Measurements from ENCODE around the gene ADD1. TPM values are rescaled to one million over a fixed set of nuclear protein-coding genes. Genes with fewer than 3 reads are reported as not detected.
"Not testable (repeated sequence)": the region's sequence is repeated elsewhere in the genome, so short reads cannot be mapped to it uniquely, and the experiment has no call there.

Gene ADD1
- polyA plus RNA-seq, 1 donor, result 290 TPM

DNA sequence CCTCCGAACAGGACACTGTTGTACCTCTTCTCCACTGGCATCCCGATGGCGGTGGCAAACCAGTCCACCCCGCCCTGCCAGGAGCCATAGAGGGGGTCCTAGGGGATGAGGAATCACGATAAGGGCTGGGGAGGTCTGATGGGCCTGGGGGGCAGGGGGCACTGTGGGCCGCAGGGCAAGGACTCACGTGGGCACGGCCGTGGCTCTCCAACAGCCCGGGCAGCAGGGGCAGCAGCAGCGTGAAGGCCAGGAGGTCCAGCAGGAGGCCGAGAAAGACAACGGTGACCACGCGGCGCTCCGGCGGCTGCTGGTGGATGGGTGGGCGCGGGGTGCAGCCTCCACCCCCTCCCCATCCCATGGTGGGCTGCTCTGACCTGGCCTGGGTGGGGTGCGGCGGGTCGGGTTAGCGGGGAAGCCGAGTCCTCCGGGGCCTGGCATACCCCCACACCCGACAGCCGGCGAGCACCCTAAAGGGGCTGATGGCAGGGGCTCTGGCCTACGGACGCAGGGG is 90.0 kb downstream of the ADD1 start:
- no peak for DNase-seq

DNA sequence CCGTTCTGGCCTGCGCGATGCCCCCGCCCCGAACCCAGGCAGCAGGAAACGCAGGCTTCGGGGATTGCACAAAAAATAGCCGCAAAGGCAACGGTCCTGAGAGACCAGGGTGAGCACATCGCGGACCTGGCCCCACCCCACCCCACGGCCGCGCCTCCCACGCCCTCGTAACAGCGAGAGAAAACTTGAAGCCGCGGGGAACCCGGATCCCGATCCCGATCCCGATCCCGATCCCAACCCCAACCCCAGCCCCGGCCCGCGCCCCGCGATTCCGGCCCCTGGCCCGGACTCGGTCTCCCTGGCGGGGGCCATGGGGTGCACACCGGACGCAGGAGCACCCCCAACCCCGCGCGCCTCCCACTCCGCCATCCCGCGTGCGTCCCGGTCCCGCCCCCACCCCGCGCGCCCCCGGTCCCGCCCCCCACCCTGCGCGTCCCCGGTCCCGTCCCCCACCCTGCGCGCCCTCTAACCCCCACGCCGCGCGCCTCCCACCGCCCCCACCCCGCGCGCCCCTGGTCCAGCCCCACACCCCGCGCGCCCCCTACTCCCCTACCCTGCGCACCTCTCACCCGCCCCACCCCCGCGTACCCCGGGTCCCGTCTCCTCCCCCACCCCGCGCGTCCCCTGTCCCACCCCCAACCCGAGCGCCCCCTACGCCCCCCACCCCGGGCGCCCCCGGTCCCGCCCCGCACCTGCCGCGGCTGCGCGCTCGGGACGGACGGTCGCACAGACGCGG is 90.6 kb downstream of the ADD1 start:
- no peak for DNase-seq

DNA sequence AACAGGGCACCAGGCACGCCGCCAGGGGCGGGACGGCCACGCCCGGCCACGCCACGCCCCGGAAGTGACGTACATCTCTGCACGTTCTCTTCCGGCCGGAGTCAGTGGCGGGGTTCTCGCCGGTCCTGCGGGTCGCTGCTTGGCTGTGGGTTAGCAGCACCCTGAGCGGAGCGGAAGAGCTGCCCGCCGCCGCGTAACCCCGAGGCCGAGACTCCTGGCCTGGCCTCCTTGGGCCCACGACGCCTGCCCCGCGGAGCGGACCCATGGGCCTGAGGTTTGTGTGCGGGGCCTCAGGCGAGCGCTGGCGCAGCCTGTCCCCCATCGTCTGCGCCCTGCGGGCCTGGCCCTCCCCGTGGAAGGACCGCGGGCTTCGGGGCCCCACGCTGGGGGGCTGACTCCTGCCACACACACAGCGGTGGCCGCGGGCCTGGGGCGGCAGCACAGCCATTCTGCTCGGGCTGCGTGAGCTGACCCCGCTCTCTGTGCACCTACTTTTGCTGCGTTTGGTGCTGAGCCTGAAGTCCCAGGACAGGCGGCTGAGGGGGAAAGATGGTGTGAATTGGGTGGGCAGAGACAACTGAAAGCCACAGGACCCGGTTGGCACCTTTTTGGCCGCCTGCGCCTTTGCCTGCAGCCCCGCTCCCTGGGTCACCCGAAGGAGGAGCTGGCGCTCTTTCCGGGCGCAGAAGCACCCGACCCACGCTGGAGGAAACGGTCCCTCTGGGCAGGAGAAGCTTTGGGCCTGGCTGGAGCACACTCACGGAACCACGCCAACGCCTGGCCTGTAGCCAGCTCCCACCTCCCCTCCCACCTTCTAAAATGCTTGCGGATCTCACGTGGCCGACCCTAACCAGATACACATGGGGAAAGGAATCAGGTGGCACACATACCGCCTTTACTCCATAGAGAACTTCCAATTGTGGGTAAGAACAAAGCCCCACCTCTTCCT is 91.4 kb downstream of the ADD1 start:
- peak; percentile 89 for DNase-seq

DNA sequence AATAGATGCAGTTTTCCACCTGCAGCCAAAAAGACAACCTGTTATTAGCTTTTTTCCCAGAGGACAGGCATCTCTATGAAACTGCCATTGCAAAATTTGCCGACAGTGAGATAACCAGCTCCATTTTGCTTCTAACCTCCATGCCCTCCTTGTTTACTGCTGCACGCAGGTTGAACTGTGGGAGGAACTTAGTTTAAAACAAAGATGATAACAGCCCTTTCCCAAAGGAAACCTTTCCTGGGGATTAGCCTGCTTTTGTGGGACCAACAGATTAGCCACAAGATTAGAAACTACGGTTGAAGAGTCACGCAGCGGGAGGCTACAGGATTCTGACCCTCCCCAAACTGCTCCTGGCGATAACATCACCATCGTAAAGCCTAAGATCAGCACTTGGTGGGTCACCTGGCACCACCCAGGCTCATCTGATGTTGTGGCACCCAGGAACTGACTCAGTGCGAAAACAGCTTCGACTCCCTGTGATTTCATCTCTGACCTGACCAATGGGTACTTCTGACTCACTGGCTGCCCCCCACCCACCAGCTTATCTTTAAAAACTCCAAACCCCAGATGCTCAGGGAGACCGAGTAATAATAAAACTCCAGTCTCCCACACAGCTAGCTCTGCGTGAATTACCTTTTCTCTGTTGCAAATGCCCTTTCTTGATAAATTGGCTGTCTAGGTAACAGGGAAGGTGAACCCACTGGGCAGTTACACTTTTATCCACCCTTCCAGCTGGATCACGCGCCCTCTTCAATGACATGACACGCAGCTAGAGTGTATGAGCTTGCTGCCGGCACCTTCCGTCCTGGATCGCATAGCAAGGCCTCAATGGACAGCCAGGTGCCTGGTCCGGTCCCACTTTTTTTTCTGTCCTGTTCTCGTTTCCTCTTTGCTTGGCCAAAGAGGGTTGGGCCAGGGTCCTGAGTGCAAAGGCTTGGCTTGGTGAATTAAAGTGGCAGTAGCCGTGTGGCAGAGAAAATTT is 92.4 kb downstream of the ADD1 start:
- DNase-seq, result no peak

DNA sequence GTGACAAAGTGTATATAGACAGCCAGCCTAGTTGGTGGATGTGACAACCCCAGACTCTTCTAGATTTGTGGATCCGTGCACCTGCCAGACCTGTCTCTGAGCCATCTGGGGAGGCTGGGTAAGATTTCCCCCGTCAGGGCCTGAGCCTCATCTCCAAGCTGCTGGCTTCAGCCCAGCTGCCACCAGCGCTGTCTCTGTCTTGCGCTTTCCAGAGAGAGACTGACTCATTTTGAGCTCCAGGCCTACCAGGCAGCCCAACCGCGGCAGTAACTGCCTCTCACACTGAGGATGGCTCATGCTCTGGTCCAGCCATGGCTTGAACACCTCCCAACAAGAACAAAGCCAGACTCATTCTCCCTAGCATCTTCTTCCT is 93.1 kb downstream of the ADD1 start:
- no peak for DNase-seq

DNA sequence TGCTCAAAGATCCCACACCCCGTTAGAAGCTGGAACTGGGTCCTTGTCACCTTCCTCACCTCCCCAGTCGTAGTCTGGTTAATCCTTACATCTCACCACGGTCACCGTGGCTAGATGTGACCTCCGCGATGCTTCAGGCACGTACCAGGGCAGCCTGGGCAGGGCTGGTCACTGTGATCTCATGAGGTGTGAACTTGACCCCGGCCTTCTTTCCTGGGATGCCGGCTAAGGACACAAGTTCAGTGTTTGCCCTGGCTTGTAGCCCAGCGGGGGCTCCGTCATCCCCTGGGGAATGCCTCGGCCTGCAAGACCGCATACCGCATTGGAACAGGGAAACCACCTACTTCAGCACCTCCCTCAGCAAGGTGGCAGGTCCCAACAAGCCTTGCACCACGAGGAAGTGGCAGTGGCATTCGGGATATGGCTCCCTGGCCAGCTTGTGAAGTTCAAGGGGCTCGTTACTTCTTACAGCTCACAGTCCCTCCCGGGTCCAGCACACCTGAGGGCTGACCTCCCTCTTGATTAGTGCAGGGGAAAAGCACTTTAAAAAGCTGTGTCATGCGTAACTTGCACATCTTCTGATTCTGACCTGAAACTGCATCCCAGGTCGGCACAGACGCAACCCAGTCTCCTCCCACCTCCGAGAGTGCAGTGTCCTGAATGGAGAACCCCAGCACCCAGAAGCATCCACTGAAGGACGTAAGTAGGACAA is 93.7 kb downstream of the ADD1 start:
- no peak for DNase-seq

DNA sequence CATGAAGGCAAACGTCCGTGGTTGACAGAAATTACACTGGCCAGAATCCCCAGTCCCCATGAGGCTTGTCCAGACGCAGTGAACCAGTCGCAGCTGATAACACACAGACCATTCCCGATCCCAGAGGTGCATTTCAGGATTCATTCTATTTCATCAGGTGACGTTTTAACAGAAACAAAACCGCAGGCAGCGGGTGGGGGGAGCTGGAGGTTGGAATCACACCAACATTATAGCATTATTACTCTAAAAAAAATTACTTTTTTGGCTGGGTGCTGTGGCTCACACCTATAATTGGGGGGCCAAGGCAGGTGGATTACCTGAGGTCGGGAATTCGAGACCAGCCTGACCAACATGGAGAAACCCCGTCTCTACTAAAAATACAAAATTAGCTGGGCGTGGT is 94.3 kb downstream of the ADD1 start:
- DNase-seq, result no peak

DNA sequence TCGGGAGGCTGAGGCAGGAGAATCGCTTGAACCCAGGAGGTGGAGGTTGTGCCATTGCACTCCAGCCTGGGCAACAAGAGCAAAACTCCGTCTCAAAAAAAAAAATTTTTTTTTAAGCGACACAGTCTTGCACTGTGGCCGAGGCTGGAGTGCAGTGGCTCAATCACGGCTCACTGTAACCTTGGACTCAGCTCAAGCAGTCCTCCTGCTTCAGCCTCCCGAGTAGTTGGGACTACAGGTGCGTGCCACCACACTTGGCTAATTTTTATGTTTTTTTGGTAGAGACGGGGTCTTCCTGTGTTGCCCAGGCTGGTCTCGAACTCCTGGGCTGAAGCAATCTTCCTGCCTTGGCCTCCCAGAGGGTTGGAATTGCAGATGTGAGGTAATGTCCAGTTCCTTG is 94.8 kb downstream of the ADD1 start:
- not testable (repeated sequence) for DNase-seq

DNA sequence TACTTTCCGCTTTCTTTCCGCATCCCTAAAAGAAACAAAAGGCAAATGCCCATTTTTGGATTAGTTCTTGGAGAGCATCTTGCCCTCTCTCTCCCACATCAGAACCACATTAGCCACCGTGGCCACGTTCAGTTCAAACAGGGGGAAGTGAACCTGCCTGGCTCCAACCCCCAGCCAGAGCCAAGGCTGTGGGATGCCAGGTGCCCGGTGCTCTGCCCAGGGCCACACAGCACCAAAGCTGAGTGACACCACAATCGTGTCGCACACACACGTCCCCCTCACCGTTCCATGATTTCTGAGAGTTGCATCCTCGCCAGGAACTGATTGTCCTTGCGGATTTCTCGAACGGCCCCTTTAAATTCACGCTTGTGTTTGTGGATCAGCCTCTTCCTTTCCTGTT is 95.3 kb downstream of the ADD1 start:
- DNase-seq, result no peak

DNA sequence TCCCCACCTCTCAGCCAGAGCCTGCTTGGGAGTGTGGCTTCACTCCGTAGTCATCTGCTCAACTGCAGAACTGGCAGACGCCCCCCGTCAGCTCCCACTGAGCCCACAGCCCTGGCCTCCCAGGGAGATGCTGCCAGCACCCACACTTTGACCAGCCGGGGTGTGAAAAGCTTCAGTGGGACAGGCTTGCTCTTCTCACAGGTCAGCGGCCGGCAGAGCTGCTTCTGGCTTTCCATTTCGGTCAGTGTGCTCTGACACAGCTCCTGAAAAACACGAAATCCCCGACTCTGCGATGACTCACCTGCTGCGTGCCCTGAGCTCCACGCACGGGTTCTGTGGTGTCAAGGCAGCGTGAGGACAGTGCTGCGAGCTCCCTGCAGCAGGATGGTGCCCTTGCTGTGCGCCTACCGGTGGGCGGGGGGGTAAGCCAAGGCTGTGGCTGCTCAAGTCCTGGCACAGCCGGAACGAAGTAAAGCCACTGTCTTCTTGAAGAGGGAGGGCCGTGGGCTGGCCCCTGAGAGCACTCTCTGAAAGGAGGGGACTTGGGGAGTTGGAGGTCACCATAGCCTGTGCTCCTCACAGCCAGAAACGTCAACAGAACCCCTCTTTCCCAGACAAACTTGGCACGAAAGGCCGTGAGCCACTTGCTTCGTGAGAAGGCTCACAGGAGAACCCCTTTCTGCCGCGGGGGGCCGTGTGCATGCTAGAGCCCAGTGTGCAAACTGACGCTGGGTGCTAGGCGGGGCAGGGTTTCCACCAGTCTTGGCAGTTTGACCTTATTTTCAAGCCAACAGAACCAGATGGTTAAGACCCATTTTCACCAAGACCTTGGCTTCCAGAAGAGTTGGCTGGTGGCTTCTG is 96.0 kb downstream of the ADD1 start:
- DNase-seq, result no peak

DNA sequence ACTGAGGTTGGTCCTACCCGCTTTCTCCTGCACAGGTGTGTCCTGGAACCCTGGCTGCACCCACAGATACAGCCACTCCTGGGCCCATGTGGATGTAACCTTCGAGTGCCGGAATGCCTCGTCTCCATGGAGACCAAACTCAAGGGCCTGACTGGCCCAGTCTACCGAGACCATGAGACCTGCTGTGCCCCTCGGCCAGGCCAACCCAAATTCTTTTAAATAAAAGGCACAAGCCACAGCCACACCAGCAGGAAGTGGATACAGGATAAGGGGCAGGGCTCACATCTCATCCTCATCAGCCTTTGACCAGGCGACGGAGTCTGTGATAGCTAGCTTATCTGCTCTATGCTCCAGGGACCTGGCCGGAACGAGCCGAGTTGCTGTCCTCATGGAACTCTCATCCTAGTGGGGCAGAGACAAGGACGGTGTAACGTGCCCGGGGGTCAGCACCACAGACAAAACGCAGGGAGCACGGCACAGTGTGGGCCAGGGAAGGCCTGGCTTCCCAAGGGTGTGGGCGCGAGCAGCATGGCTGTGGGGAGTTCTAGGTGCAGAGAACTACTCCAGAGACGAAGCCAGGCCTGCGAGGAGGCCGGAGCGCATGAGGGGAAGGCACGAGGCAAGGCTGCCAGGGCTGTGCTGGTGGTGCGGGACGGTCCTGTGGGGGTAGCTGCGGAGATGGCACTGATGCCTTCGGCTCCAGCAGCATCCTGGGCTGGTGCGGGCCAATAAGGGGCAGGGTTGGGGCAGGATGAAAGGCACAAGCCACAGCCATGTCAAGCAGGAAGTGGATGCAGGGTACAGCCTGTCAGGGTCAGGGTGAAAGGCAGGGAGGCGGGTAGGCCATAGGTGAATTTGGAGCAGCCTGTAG is 96.9 kb downstream of the ADD1 start:
- no peak for DNase-seq

DNA sequence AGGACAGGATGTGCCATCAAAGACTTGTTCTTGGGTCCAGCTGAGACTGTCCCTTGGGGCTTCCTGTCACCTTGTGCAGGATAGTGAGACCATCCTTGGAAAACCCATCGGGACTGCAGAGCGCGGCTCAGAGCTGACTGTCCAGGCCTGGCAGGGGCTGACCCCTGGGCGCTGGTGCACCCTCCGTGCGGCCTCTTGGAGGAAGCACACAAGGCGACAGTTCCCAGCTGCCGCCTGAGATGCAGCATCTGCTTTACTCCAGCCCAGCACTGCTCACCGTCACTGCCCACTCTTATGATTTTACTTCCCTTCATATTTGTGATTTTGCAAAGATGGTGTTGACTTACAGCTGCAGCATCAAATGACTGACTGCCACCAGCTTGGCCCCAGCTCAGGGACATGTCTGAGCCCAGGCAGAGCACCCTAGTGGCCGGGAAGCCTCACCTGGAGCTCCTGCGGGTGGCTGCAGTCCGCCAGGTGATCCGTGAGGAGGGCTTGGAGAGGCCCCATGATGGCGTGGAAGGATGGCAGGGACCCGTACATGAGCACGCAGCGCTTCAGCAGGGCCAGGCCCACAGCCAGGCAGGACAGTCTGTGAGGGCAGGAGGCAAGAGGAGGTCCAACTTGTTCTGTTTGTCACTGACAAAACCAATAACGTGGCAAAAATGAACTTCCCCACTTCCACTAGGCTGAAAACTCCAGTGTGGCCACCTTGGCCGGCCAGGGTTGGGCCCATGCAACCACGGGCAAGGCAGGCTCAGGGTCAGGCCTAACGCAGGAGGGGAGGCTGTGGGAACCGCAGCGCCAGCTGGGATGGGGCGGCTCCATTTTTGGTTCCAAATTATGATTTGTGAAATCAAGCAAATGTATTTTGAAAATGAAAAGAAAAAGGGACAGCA is 97.7 kb downstream of the ADD1 start:
- no peak for DNase-seq

DNA sequence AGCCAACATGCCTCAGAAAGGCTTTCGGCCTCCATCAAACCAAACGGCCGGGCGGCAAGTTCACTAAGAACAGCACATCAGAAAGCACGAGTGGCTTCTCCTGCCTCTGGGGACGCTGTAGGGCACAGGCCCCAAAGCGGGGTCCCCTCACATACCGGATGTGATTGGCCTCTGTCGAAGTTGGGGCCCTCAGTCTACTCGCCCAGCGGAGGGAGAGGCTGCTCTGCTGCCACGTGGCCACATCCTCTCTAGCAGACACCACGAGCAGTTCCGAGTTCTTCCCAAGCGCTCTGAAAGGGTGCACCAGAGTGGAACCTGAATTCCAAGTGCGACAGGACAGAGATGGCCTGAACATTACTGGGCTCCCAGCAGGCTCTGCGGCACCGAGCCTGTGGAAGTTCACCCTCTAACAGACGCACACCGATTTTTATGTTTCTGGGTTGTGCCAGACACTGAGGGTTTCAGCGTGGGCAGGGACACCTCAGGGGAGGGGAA is 98.4 kb downstream of the ADD1 start:
- no peak for DNase-seq

DNA sequence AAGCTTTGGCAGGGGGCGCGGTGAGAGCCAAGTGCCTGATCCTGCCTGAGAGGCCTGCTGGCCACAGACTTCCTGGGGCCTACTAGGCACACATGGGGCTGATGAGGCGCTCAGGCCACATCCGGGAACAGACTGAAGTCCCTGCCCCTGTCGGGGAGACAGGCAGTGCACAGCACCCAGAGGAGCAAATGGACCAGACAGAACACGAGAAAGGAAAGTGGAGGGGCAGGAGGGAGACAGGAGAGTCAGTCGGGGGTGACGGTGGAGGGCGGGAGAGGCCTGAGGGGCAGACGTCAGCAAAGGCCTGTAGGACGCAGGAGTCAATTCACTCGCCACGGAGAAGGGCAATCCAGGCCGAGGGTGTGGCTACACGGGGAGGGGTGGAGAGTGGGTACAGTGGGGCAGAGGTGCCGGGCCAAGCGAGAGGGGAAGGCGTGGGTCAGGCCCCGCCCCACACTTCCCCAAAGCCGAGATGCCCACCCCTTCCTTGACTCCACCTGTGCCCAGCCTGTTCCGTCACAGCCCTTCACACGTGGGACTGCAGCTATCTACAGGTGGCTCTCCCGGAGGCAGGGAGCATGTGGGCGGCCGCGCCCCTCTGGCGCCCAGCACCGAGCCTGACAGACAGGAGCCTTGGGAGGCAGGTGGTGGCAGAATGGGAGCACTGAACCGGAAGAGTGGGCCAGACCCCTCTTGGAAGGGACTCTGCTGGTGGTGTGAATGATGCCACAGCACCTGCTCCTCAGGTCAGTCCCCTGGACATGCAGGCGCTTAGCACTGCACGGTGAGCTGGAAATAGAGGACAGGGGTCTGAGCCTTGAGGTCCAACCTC is 99.1 kb downstream of the ADD1 start:
- DNase-seq, result no peak

DNA sequence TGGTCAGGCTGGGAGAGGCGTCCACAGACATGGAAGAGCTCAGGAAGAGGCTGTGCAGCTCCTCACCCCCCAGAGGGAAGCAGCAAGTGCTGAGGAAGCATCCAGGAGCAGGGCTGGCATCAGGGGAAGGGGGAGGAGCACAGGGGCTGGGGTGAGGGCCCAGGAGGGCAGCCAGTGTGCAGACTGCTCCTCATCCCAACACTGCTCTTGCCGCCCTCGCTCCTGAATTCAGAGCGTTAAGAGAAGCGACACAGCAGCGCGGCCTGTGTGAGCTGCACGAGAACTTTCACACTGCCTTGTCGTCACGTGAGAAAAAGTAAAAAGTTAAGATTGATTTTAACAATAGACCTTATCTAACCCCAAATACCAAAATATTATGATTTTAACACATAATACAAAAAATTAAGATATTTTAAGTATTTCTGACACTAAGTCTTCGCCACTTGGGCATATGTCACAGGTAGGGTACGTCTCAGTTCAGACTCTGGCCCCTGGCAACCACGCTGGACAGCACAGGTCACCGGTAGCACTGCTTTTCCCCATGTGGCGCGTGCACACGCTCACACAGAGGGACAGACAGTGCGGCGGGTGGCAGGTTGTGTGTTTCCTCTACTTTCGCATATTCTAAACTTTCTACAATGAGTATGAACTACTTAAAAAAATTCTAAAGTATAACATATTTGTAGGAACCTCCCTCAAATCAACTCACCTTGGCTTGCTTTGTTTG is 99.9 kb downstream of the ADD1 start:
- no peak for DNase-seq

DNA sequence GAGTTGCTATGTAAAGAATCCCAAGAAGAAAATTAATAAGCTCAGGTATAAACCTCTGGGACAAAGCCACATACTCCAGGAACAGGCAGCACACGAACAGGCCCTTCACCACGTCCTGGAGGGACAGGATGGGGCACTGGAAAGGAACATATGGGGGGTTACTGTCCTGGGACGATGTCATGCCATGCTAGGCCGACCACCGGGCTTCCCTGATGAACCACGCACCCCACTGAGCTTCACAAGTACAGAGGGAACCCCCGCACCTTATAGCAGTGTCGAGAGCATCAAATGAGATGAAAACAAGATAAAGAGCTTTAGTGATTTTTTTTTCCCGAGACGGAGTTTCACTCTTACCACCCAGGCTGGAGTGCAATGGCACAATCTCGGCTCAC is 100.4 kb downstream of the ADD1 start:
- DNase-seq, result no peak

Measured in left kidney (tissue), 2 donors.